NCI-H2227 treated with DMSO at 0.1 percent for 48 hours (cell line): ENCODE results near the gene CCR9.

Source experiments
- DNase-seq: peaks from one replicate; lab custom pipeline; 2025; lab: John Stamatoyannopoulos, UW

CCR9 gene

DNA sequence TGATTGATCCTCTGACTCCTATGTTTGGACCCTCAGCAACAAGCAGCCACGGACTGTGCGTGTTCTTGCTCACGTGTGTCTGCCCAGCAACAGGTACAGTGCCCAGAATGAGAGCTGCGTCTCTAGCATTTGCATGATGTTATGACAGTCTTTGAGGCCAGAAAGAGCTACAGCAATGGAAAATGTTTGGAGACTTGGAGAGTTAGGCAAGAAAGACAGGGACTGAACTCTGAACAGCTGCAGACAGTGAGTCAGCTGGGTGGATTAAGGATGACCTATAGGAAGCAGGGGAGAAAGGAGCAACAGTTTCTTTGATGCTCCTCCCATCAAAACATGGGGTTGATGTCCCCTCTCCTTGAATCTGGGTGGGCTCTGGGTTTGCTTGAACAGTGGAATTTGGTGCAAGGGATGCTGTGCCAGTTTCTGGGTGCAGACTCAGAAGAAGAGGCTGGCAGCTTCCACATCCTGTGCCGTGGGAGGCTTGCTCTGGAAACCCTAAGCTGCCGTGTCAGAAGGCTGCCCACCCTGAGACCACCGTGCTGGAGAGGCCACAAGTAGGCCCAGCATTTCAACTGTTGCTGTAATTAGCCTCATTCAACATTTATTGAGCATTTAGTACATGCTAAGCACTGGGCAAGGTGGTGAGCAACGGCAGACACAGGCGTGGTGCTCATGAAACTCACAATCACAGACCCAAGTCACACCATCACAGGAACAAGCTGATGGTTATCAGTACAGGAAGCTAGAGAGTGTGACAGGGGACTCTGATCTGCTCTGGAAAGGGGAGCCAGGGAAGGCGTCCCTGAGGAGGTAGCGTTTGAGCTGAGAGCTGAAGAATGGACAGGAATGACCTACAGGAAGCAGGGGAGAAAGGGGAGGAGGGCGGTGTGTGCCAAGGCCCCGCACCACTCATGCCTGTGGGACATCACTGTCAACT, 21.7 kb downstream of the CCR9 start:
- no peak for DNase-seq

DNA sequence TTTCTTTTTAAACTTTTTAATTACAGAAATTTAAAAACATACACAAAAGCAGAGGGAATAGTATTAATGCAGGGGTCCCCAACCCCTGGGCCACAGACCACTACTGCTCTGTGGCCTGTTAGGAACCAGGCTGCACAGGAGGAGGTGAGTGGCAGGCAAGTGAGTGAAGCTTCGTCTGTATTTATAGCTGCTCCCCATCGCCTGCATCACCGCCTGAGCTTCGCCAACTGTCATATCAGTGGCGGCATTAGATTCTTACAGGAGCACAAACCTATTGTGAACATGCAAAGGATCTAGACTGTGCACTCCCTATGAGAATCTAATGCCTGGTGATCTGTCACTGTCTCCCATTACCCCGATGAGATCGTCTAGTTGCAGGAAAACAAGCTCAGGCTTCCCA, 22.4 kb downstream of the CCR9 start:
- DNase-seq, result no peak

DNA sequence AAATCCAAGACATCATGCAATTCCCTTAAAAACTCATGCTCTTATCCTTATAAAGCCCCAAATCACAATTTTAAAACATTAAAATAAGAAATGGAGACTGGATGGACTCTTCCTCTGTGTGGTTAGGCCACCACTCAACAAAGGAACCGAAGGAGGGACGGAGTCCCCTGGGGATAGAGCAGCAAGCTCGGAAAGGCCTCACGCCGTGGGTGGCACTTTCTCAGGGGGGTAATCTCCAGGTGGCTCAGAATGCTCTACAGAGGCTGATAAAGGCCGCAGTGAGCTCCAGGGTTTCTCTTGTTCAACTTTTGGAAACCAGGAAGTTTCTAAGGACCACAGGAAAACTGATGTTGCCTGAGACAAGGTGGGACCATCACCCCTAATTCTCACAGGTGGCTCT, 23.2 kb downstream of the CCR9 start:
- DNase-seq, result no peak

DNA sequence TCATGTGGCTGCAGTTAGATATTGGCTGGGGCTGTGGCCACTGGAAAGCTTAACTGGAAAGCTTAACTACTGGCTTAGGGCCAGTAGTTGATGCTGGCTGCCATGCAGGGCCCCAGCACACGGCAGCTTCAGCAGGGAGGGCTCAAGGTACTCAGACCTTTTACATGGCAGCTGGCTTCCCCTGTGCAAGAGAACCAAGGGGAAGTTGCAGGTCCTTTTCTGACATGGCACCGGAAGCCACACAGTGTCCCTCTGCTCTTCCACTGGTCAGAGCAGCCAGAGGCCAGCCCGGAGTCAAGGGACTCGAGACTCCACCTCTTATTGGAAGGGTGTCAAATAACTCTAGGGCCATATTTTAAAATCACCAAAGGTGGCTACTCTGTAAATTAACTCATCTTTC, 24.5 kb downstream of the CCR9 start:
- no peak for DNase-seq

DNA sequence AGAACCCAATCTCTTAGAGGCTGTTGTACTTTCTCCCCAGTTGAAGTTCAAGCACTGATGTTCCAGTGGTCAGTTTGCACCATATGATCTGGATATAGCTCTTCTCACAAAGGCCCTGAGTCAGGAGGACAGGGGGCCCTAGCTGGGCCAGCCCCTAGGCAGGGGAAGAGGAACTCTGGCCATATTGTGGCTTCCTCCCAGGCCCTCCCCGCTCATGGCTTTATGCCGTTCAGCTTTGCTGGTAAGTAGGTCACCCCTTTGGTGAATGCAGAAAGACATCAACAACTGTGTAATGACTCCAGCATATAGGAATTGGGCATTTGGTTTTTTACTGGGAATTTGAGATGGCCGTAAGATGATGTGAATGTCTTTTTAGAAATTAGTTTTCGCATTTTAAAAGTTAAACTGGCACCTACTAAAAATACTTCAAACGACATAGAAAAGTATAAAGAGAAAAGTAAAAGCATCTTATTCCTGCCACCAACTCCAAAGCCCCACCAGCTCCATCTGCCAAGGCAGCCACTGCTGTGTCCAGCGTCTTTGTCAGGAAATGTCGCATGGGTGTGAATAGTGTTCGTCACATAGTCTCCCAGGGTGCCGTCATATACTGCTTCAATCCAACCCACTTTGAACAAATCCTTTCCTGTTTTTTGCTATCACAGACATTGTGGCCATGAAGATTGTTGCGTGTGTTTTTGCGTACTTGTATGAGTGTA, 25.3 kb downstream of the CCR9 start:
- DNase-seq, result no peak

DNA sequence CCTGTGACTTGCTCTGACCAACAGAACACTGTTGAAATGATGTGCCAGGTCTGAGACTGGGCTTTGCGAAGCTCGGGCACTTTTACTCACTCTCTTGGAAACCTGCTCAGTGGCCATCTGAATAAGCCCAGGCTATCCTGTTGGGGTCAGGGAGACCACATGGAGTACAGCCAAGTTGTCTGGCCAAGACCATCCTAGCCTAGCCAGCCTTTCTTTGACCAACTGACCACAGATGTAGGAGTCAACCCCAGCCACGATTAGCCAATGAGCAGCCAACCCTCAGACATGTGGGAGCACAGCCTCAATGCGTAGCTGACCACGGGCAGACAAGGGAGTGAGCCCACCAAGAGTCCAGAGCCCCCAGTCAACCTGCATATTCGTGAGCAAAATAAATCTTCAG, 26.1 kb downstream of the CCR9 start:
- DNase-seq, result no peak

DNA sequence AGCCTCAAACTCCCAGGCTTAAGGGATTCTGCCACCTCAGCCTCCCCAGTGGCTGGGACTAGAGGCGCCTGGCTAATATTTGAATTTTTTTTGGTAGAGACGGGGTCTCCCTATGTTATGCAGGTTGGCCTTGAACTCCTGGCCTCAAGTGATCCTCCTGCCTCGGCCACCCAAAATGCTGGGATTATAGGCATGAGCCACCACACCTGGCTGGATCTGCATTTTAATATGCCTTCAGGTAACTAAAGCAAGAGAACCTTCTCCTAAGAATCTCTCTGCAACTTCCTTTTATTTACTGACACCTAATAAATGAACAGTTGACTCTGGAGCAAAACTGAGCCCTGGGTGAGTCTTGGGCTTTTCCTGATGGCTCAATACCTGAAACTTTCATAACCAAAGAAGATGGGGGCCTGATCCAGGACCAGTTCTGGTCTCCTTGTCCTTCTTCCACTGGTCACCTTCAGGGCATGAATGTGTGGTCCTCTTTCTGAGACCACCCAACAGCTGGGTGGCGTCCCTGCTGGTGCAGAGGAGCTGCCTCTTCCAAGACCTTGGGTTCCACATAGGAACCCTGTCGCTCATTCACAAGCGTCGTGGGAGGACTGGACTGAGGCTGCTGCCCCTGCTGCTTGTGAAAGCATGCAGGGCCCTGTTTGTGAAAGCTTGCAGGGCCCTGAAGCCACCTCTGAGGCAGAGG, 28.2 kb downstream of the CCR9 start:
- no peak for DNase-seq

DNA sequence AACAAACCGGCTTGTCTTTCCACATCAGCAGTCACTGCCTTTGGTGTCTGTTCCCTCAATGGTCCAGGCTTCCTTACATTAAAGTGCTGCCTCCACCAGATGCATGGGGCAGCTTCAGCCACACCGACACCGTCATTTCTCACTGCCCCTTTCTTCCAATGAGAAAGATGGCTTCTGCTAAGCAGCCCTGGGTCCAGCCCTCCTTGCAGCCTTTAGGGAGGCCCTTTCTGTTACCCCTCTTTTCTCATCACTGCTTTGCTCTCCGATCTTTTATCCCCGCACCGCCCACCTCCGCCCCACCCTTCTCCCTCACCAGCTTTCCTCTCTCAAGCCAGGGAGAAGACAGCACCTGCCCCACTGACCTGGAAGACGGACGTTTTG, 28.7 kb downstream of the CCR9 start:
- DNase-seq, result no peak

DNA sequence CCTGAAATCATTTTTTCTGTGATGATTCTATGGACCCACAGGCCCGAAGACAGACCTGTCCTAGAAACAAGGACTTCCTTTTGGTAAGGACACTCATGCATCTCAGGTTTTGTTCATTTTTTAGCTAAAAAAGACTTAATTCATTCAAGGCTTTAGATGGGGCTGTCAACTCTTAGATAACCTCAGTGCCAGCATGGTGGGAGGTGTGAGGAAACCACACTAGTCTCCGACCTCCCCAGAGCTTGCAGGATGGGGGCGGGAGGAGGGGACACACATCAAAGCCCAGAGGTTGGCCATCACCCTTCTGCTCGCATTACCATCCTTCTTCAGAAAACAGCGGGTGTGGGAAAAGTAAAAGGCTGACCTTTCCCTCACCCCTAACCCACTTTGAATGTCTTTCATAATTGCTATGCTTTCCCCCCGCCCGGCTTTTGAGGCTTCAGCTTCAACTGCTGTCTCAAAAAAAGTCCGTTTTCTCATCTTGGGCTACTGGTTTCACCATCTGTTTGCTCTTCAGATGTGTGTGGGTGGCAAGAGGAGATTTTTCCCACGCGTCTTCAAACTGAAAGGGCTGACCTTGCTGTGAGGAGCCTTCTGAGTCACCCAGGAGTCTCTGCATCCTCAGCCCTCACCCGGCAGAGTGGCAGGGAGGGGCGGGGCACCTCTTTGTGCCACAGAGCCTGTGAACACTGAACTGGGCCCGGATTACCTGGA, 29.3 kb downstream of the CCR9 start:
- no peak for DNase-seq

DNA sequence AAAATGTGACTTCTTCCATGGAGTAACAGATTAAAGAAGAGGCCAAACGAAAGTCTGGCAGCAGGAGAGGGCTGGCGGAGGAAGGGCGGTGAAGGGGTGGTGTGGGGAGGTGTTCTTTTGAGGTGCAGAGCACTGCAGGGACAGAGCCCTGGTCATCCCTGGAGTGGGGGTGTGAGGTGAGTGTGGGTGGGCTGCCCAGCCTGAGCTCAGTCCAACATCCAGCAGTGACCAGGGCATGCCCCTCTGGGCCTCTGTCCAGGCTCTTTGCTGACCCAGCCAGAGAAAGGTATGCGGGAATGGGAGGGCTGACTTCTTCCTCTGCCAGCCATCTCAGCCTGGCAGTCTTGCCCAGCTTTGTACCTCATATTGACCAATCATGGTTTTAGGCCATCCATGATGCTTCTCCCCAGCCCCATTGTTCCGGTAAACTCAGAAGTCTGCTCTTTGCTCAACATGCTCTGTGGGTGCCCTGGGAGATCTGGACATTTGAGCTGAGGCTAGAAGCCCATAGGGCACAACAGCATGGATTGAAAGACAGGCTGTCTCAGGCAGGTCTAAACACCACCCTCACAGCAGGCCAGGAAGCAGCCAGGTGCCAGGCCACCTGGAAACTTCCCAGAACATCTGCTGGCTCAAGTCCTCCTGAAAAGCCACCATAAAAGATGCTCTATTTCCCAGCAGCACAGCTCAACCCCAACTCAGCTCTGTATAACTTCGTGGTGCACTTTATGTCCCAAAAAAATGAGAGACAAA, 31.0 kb downstream of the CCR9 start:
- no peak for DNase-seq

DNA sequence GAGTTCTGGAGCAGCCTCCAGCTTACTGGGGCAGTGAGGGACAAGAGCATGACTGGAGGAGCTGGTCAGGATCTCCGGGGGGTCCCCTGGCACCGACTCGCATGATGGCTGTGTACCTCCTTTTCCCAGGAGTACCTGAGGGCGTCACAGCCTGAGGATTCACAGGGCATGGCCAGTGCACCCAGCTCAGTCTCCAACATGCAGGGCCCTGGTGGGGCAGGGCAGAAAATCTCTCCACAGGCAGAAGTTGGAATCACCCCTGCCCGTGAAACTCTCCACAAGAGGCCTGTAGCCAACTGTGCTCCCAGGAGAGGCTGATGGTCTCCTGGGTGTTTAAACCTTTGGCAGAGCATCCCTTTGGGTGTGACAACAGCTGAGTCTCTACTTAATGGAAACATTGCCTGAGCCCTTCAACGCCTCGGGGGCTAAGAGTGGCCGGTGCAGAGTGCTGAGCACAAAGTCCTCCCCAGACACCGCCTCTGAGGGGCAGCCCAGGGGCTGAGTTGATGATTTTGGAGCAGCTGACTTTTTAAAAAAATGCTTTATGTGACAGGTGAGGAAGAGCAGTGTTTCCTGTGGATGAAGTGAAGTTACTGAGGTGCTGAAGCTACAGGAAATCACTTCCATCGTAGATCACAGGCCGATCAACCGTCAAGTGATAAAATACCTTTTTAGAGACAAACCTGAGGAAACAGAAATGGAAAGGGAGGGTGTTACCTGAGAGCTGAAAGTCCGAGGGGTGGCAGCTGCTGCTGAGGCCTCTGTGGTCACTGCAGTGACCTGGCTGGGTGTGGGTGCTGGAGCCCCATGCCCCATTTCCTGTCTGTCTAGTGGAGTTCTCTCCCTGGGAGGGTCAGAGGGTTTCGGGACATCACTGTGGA, 35.1 kb downstream of the CCR9 start:
- DNase-seq, result no peak

DNA sequence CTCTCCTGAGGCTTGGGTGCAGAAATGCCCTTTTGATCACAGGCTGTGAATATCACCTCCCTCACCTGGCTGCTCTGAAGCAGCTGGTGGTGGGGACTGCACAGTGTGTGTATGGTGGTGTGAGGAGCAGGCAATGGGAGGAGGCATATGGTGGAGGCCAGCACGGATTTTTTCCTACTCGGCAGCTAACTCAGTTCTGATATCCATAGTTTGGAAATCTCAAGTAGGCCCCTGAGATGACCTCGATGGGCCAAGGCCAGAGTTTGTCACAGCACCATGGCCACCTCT, 35.6 kb downstream of the CCR9 start:
- no peak for DNase-seq

DNA sequence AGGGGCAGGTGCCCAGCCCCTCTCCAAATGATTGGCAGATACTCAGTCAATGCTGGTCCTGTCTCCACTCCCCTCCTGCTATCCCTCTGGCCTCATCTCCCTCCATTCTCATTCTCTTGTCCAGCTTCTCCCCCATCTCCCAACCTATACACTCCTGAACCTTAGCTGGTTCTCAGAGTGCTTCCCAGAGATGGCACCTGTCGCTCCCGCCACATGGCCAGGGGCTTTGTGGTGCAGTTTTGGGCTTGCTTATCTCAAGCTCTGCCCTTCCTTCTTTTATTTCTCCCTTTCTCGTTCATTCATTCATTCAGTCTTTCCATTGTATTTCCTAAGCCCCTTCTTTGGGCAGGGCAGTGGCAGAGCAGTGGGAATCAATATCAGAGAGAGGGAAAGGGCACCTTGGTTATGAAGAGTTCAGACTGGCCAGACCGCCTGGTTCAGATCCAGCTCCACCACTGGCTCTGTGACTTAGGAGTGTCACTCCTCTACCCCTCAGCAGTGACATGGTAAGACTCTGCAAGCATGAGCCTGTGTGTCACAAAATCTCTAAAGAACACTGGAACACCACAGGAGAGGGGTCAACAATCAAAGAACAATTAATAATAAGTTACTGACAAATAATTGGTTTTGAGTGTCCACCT, 36.7 kb downstream of the CCR9 start:
- DNase-seq, result no peak

DNA sequence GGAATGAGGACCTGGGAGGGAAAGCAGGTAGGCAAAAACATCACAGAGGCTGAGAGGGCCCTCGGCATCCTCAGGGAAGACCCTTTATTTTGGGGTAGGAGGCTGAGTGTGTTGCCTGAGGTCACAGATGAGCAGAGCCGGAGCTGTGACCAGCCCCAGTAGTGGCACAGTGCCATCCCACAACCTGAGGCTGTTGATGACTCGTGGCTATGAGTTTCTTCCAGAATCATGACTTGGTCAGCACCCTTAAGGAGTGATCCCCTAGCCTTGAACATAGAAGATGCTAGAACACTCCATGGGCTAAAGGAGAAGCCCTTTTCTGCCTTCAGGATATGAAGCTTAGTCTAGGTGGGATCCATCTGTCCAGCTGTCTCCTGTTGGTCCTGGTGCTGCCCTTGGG, 37.4 kb downstream of the CCR9 start:
- DNase-seq, result no peak

DNA sequence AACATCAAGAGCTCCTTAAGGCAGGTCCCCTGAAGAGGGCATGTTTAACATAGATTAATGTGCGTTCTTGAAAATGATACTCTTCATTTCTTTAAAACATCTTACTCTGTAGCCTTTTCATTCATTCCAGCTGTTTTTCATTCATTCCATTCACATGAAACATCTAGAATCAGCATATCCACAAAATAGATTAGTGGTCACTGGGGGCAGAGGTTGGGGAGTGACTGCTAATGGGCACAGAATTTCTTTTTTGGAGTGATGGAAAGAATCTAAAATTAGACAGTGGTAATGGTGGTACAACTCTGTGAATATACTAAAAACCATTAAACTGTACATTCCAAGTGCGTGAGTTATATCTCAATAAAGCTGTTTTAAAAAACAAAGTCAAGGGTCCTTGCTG, 41.5 kb downstream of the CCR9 start:
- DNase-seq, result no peak

DNA sequence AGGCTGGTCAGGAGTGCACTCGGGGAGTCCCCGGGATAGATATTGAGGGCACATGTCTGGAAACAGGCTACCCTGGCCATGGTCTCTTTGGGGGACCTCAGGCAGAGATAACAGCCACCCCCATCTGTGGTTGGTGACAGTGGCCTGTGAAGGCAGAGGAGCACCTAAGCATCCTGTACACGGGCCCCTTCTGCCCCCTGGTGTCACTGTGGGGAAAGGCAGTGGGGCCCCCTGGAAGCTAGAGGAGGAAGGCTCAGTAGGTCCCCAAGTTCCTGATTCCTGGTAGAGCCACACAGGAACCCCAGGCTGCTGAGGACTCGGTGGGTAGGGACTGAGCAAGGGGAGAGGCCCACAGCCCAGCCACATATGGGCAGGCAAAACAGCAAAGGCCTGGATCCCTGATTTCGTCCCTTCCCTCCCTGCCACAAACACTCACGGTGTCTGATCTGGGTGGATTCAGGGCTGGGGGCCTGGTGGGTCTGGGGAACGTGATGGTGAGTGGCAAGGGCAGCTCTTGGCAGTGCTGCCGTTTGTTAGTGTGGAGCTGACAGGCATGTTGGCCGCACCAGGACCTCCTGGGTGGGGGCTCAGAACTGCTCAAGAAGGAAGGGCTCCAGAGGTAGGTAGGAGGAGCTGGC, 42.8 kb downstream of the CCR9 start:
- no peak for DNase-seq

DNA sequence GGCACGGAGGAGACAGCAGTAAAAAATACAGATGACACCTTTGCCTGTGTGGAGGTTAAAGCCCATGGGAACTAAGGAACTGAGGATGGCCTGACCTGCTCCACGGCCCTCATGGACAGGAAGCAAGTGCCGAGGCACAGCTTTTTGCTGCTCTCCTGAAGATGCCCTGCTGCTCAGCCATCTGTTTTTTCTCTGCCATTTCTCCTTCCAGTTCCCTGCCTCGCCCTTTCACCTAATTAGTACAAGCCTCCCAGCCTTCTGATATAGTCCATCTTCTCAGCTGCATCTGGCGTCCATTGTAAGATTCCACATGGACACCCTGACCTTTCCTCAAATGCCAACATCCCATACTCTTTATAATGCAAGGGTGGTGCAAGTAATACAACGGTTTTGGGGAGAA, 45.2 kb downstream of the CCR9 start:
- no peak for DNase-seq

DNA sequence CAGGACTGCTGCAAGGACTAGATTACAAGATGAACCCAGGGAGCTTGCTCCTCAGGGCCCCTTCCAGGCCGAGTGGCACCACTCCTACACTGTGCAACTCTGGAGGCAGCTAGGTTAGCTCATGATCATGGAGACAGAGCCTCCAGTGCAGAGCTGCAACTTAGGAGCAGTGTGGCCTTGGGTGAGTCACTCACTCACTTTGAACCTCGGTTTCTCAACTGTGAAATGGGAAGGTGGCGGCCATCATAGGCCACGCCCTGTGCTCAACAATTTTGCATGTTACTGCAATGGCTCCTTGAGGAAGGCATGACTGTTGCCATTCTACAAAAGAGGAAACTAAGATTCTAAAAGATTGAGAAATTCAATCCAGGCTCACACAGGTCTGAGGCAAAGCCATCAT, 45.8 kb downstream of the CCR9 start:
- no peak for DNase-seq

DNA sequence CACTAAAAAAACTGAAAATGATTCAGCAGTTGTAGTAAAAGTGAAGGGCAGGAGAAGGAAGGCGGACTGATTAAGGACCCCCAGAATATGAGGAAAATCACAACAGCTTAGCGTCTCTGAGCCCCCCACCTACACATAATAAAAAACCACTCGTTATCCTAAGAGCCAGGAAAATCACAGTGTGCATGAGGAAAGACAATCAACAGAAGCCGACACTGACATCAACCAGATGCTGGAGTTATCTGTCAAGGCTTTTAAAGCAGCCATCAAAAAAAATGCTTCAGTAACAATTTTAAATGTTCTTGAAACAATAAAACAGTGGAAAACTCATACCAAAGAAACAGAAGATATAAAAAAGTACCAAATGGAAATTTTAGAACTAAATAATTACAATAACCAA, 47.2 kb downstream of the CCR9 start:
- DNase-seq, result no peak

DNA sequence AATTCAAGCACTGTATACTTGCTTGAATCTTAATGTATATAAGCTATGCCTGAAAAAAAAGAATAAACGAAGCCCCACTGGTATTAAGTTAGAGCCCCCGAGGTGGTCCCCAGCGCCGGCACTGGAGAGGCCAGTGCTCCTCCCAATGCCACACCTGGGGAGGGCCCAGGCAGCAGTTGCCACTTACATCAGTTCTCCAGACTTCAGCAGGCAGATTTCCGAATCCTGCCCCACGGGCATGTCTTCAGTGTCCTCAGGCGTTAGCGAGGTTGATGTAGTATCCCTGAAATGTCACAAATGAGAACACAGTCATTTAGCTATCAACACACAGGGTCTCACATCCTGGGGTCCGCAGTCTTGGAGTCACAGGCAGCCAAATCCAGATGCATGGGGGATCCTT, 49.9 kb downstream of the CCR9 start:
- DNase-seq, result no peak
